K562 (cell line): ENCODE measurements around the gene TRPC4.

Source experiments
- EZH2 ChIP-seq: IDR thresholded peaks from 2 replicates; pipeline ENCODE4 v1.6.1; 2012; ENCODE audit warnings: low read depth, mild to moderate bottlenecking, inconsistent platforms, low read length, borderline replicate concordance
- GATAD2A ChIP-seq: fragments of 450-650 bp; IDR thresholded peaks from 2 replicates; pipeline ENCODE4 v1.6.1; 2017
- NFYB ChIP-seq: IDR thresholded peaks from 2 replicates; pipeline ENCODE4 v1.6.1; 2011; ENCODE audit warnings: mild to moderate bottlenecking, moderate library complexity; ENCODE audit not compliant: insufficient read length; ENCODE audit errors: extremely low read depth
- NR1H2 ChIP-seq: sonication (generic); formaldehyde crosslinking; IDR thresholded peaks from 2 replicates; pipeline ENCODE4 v1.4.0; 2020; ENCODE audit warnings: mild to moderate bottlenecking, missing genetic modification reagents
- POLR2A ChIP-seq: fragments of 450-650 bp; conservative IDR thresholded peaks from 2 replicates; pipeline ENCODE4 v1.6.1; 2016
- RBM39 ChIP-seq: fragments of 200-400 bp; formaldehyde crosslinking; optimal IDR thresholded peaks from 2 replicates; pipeline ENCODE3; 2018; ENCODE audit warnings: low read depth, low read length
- SIN3A ChIP-seq, 2 experiments: fragments of 150-350 bp in 1 of 2; IDR thresholded peaks; 2 replicates each; pipeline ENCODE4 v1.6.1; 2011 to 2016; ENCODE audit warnings: borderline replicate concordance in 2 of 2, low read depth in 2 of 2, low read length in 2 of 2, mild to moderate bottlenecking in 2 of 2, moderate library complexity in 2 of 2; ENCODE audit not compliant: control insufficient read depth in 1 of 2
- ZFP30 ChIP-seq: fragments of 250-450 bp; sonication (Bioruptor Pico); IDR thresholded peaks from 2 replicates; pipeline ENCODE4 v1.8.0; 2022; ENCODE audit warnings: moderate library complexity, mild to moderate bottlenecking, inconsistent platforms, borderline replicate concordance
- ZNF124 ChIP-seq: sonication (generic); formaldehyde crosslinking; IDR thresholded peaks from 2 replicates; pipeline ENCODE4 v1.8.1; 2022; ENCODE audit warnings: missing genetic modification reagents

DNA sequence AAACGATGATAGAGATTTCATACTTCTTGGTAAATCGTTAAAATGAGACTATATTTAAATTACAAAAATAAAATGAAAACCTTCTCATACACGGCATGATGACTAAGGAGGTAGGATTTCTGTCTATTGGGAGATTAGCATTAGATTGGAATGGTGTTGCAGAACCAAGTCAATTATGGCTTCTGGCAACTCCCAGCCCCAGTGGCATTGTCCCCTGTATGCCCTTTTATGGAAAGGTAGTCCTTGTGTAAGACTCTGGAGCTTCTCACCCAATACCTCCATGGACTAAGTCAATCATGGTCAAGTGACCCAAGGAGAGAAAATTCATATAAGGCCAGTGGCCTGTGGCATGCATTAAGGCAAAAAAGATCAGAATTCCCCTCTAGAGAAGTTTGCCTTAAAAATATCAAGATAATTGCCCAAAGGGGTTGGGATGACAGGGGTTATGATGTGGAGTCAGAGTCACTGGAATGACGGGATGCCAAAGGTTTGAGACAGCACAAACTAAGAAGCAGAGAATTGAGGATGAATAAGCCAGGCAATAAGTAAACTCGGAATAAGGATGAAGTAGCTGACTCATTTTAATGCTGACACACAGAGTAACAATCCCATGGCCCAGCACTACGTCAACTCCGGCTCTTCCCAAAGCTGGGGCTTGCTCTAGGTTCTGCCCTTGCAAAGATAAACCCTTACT, 213.2 kb downstream of the TRPC4 start:
- no peak for TF ChIP-seq EZH2
- no peak for TF ChIP-seq ZNF124
- no peak for TF ChIP-seq GATAD2A
- TF ChIP-seq POLR2A = no peak
- no peak for TF ChIP-seq RBM39
- TF ChIP-seq SIN3A (IDR thresholded peaks at IDR 0.05; ENCODE audit: borderline replicate concordance in 2 of 2, control insufficient read depth in 1 of 2, low read depth in 2 of 2, low read length in 2 of 2) = no peak
- no peak for TF ChIP-seq NR1H2 (CRISPR knock-in tag)
- no peak for TF ChIP-seq NFYB
- no peak for TF ChIP-seq ZFP30 (CRISPR knock-in tag)
